ENCODE data around the gene UPK3A. TPM values are rescaled to one million over a fixed set of nuclear protein-coding genes. Genes with fewer than 3 reads are reported as not detected.

UPK3A gene
- total RNA-seq, 1 donor from 2014 or later, result not detected

DNA sequence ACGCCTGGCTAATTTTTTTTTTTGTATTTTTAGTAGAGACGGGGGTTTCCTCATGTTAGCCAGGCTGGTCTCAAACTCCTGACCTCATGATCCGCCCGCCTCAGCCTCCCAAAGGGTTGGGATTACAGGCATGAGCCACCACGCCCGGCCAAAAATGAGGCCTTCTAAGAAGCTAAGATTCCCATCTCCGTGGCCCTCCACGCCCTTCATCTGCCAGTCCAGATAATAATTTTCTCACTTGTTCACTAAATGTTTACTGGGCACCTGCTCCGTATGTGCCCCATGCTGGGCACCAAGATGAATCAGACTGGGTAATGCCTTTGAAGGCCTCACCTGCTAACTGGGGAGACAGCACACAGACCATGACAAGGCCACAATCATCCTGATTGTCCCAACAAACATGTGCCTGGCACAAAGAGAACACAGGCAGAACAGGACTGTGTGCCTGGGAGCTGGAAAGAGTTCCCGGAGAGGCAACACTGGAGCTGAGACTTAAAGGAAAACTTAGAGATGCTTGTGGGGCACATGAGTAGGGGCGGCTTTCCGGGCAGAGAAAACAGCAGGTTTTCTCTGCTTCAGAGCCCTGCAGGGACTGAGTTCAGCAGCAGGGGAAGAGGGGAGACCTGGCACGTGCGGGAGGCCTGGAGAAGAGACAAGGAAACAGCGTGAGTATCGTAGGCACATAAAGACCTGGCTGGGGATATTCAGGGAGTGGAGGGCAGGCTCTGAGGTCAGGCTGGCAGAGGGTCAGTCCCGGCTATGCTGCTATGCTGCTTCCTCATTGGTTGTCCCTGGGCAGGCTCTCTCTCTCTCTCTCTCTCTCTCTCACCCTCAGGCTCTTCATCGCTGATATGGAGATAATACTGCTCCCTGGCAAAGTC lies 46.4 kb upstream of the UPK3A start:
- H3K4me1 ChIP-seq, result peaks cover 22% of the 10 kb centered on the region
- ATAC-seq (no peak), DNase-seq (no peak)
- intact Hi-C loops (cut with DNase I), result no loop called here
- no peaks in the 10 kb centered on the region for H3K9me3 ChIP-seq
- TF ChIP-seq, protein P1, sequence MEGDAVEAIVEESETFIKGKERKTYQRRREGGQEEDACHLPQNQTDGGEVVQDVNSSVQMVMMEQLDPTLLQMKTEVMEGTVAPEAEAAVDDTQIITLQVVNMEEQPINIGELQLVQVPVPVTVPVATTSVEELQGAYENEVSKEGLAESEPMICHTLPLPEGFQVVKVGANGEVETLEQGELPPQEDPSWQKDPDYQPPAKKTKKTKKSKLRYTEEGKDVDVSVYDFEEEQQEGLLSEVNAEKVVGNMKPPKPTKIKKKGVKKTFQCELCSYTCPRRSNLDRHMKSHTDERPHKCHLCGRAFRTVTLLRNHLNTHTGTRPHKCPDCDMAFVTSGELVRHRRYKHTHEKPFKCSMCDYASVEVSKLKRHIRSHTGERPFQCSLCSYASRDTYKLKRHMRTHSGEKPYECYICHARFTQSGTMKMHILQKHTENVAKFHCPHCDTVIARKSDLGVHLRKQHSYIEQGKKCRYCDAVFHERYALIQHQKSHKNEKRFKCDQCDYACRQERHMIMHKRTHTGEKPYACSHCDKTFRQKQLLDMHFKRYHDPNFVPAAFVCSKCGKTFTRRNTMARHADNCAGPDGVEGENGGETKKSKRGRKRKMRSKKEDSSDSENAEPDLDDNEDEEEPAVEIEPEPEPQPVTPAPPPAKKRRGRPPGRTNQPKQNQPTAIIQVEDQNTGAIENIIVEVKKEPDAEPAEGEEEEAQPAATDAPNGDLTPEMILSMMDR (IDR thresholded peaks at IDR 0.05), result no peak
- no peaks in the 10 kb centered on the region for H3K27me3 ChIP-seq (ENCODE audit: low read depth)
- peaks cover 6% of the 10 kb centered on the region for H3K36me3 ChIP-seq
- H3K4me3 ChIP-seq, result no peak overlapping the region
- no peak overlapping the region for H3K27ac ChIP-seq

DNA sequence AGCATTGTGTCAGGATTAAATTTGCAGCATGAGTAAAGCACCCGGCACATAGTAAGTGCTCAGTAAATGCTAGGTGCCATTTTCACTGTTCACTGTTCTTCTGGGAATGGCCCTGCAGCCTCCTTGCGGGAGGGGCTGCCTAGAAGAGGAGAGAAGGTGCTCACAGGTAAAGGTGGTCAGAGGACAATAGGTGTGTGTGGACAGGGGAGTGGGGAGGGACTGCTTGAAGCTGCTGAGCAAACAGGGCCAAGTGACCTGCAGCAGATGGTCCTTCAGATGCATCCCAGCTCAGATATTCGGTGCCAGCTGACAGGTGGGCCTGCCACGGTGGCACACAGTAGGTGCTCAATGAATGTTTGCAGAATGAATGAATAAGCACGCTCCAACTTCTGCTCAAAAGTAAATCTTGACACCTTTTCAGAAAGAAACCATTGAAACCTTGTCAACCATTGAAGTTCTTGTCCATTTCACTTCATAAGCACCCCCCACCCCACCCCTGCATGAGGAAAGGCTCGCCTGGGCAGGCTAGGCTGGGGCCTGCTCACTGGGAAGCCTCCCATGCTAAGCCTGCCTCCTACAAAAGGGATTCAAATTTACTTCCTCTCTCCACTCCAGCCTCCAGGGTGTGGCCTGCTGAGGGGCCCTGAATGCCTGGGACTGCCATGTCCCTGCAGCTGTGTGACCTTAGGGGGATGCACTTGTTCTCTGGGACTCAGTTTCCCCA lies 45.6 kb upstream of the UPK3A start:
- peak; percentile 10 to 33 for ATAC-seq
- intact Hi-C loops (cut with DNase I), result no loop called here
- Histone ChIP-seq H3K36me3 (peaks cover 4% of the 10 kb centered on the region), H3K27ac (no peak overlapping the region), H3K4me3 (peak overlapping the region; percentile 73), H3K27me3 (ENCODE audit: low read depth) (no peaks in the 10 kb centered on the region), H3K9me3 (no peaks in the 10 kb centered on the region), H3K4me1 (peaks cover 22% of the 10 kb centered on the region)
- TF ChIP-seq, protein P1 (IDR thresholded peaks at IDR 0.05), result no peak
- DNase-seq, result peak; percentile 50

DNA sequence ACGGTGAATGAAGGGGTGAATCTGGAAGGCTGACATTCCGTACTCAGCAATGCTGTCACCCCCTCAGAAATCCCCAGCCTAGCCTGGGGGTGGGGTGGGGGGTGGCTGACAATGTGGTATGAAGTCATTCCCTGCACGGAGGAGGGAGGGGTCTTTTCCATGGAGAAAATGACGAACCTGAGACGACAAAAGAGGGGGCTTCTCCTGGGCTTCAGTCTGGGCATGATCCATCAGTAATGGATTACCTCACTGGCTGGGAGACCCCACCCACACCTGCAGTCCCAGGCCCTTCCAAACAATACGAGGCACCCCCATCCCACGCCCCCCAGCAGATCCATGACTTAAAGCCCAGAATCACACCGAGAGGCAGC lies 45.1 kb upstream of the UPK3A start:
- Histone ChIP-seq H3K36me3 (peaks cover 4% of the 10 kb centered on the region), H3K4me1 (peaks cover 22% of the 10 kb centered on the region), H3K4me3 (peak overlapping the region; percentile 73), H3K27me3 (ENCODE audit: low read depth) (no peaks in the 10 kb centered on the region), H3K9me3 (no peaks in the 10 kb centered on the region), H3K27ac (peak overlapping the region; percentile 56)
- no peak for ATAC-seq
- TF ChIP-seq, protein P1 (IDR thresholded peaks at IDR 0.05), result no peak
- no peak for DNase-seq
- intact Hi-C loops (cut with DNase I), result no loop called here

DNA sequence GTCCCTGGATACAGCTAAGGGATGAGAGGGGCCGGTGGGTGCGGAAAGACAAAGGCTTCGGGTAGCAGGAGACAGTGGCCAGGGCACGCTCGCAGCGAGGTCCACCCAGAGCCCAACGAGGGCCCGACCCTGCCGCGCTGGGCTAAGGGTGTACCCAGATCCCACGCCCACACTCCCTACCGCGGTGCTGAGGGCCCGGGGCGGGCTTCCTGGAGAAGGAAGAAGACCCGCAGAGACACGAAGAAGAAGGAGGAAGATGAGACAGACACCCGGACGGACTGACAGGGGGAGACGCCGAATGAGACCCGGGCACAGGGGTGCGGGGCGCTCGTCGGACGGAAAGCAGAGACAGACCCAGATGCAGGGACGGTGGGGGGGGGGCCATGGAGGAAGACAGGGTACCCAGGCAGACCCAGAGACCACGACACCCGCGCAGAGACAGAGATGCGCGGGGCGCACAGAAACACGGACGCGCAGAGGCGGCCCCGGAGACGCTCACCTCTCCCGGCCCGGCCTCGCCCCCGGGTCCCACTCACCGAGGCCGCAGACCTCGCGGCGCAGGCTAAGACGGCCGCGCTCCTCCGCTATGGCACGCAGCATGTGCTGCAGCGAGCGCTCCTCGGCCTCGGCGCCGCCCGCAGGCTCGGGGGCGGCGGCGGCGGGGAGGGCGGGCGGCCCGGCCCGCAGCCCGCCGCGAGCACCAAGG lies 44.5 kb upstream of the UPK3A start:
- H3K36me3 ChIP-seq, result peaks cover 4% of the 10 kb centered on the region
- DNase-seq (peak; percentile 75), ATAC-seq (peak; percentile 45 to 51)
- no peaks in the 10 kb centered on the region for H3K9me3 ChIP-seq
- H3K27ac ChIP-seq, result peak overlapping the region; percentile 56
- no peaks in the 10 kb centered on the region for H3K27me3 ChIP-seq (ENCODE audit: low read depth)
- peak overlapping the region; percentile 73 for H3K4me3 ChIP-seq
- TF ChIP-seq, protein P1 (IDR thresholded peaks at IDR 0.05), result no peak
- intact Hi-C loops (cut with DNase I), result no loop called here
- peaks cover 22% of the 10 kb centered on the region for H3K4me1 ChIP-seq
